Erythroblast (primary cell): ENCODE measurements around the gene SLC9A6.

Source experiments
- GATA1 ChIP-seq: IDR thresholded peaks from 2 replicates; pipeline ENCODE4 v1.6.1; 2011; ENCODE audit warnings: low read depth, mild to moderate bottlenecking, control low read depth, low read length, moderate library complexity
- POLR2A ChIP-seq: IDR thresholded peaks from 2 replicates; pipeline ENCODE4 v1.6.1; 2011; ENCODE audit warnings: mild to moderate bottlenecking, low read length

- TF ChIP-seq POLR2A (no peak), GATA1 (no peak)
Observed at GRCh38 chrX:136041254-136041812, 56.1 kb downstream of the SLC9A6 start.
